ENCODE results near the gene CUZD1. TPM values are rescaled to one million over a fixed set of nuclear protein-coding genes. Genes with fewer than 3 reads are reported as not detected.

Gene CUZD1
- polyA plus RNA-seq, 1 donor, result 0.90 TPM

GRCh38 chr10:122839505-122839904, 6.2 kb downstream of the CUZD1 start:
- H3K4me1 ChIP-seq (ENCODE audit: control insufficient read depth, insufficient read depth, low read length), result no peaks in the 10 kb centered on the region
- H3K36me3 ChIP-seq (ENCODE audit: control insufficient read depth, insufficient read depth, low read length), result no peaks in the 10 kb centered on the region
- H3K4me3 ChIP-seq (ENCODE audit: low read length), result no peak overlapping the region
- DNase-seq, result no peak
- H3K27ac ChIP-seq (ENCODE audit: low read length), result no peak overlapping the region
- H3K9me3 ChIP-seq (ENCODE audit: control insufficient read depth, low read depth, low read length), result no peaks in the 10 kb centered on the region
- H3K27me3 ChIP-seq (ENCODE audit: control insufficient read depth, insufficient read depth, low read length), result no peaks in the 10 kb centered on the region

GRCh38 chr10:122838880-122839279, 6.8 kb downstream of the CUZD1 start:
- H3K36me3 ChIP-seq (ENCODE audit: control insufficient read depth, insufficient read depth, low read length), result no peaks in the 10 kb centered on the region
- no peak overlapping the region for H3K4me3 ChIP-seq (ENCODE audit: low read length)
- H3K9me3 ChIP-seq (ENCODE audit: control insufficient read depth, low read depth, low read length), result no peaks in the 10 kb centered on the region
- WGBS (ENCODE audit: insufficient coverage, low lambda C conversion rate), result 100% methylated on average over 1 of the region's 4 CpGs
- DNase-seq, result no peak
- no peaks in the 10 kb centered on the region for H3K27me3 ChIP-seq (ENCODE audit: control insufficient read depth, insufficient read depth, low read length)
- no peak overlapping the region for H3K27ac ChIP-seq (ENCODE audit: low read length)
- no peaks in the 10 kb centered on the region for H3K4me1 ChIP-seq (ENCODE audit: control insufficient read depth, insufficient read depth, low read length)

- Histone ChIP-seq H3K4me1 (ENCODE audit: control insufficient read depth, insufficient read depth, low read length) (no peaks in the 10 kb centered on the region), H3K27ac (ENCODE audit: low read length) (no peak overlapping the region), H3K36me3 (ENCODE audit: control insufficient read depth, insufficient read depth, low read length) (no peaks in the 10 kb centered on the region), H3K27me3 (ENCODE audit: control insufficient read depth, insufficient read depth, low read length) (no peaks in the 10 kb centered on the region), H3K4me3 (ENCODE audit: low read length) (no peak overlapping the region), H3K9me3 (ENCODE audit: control insufficient read depth, low read depth, low read length) (no peaks in the 10 kb centered on the region)
- no CpG with 5 or more reads among the region's 2 CpGs for WGBS (ENCODE audit: insufficient coverage, low lambda C conversion rate)
- DNase-seq, result no peak
These were observed 9.7 kb downstream of the CUZD1 start for GRCh38 chr10:122835908-122836307.

- Histone ChIP-seq H3K27me3 (ENCODE audit: control insufficient read depth, insufficient read depth, low read length) (peaks cover 2% of the 10 kb centered on the region), H3K4me3 (ENCODE audit: low read length) (no peak overlapping the region), H3K27ac (ENCODE audit: low read length) (no peak overlapping the region), H3K36me3 (ENCODE audit: control insufficient read depth, insufficient read depth, low read length) (no peaks in the 10 kb centered on the region), H3K4me1 (ENCODE audit: control insufficient read depth, insufficient read depth, low read length) (no peaks in the 10 kb centered on the region), H3K9me3 (ENCODE audit: control insufficient read depth, low read depth, low read length) (no peaks in the 10 kb centered on the region)
- no peak for DNase-seq
- no CpG with 5 or more reads among the region's 1 CpG for WGBS (ENCODE audit: insufficient coverage, low lambda C conversion rate)
These were observed 14.7 kb downstream of the CUZD1 start for GRCh38 chr10:122830965-122831353.

GRCh38 chr10:122830273-122830964, 15.2 kb downstream of the CUZD1 start:
- peaks cover 2% of the 10 kb centered on the region for H3K27me3 ChIP-seq (ENCODE audit: control insufficient read depth, insufficient read depth, low read length)
- H3K27ac ChIP-seq (ENCODE audit: low read length), result no peak overlapping the region
- no peaks in the 10 kb centered on the region for H3K36me3 ChIP-seq (ENCODE audit: control insufficient read depth, insufficient read depth, low read length)
- H3K9me3 ChIP-seq (ENCODE audit: control insufficient read depth, low read depth, low read length), result no peaks in the 10 kb centered on the region
- no peaks in the 10 kb centered on the region for H3K4me1 ChIP-seq (ENCODE audit: control insufficient read depth, insufficient read depth, low read length)
- 70% methylated on average over 2 of the region's 7 CpGs for WGBS (ENCODE audit: insufficient coverage, low lambda C conversion rate)
- DNase-seq, result no peak
- no peak overlapping the region for H3K4me3 ChIP-seq (ENCODE audit: low read length)

GRCh38 chr10:122829454-122829853, 16.2 kb downstream of the CUZD1 start:
- DNase-seq, result no peak
- no peaks in the 10 kb centered on the region for H3K36me3 ChIP-seq (ENCODE audit: control insufficient read depth, insufficient read depth, low read length)
- H3K4me1 ChIP-seq (ENCODE audit: control insufficient read depth, insufficient read depth, low read length), result no peaks in the 10 kb centered on the region
- no peaks in the 10 kb centered on the region for H3K9me3 ChIP-seq (ENCODE audit: control insufficient read depth, low read depth, low read length)
- H3K27ac ChIP-seq (ENCODE audit: low read length), result no peak overlapping the region
- WGBS (ENCODE audit: insufficient coverage, low lambda C conversion rate), result no CpG with 5 or more reads among the region's 8 CpGs
- peaks cover 2% of the 10 kb centered on the region for H3K27me3 ChIP-seq (ENCODE audit: control insufficient read depth, insufficient read depth, low read length)
- no peak overlapping the region for H3K4me3 ChIP-seq (ENCODE audit: low read length)

GRCh38 chr10:122828716-122829255, 16.9 kb downstream of the CUZD1 start:
- Histone ChIP-seq H3K36me3 (ENCODE audit: control insufficient read depth, insufficient read depth, low read length) (no peaks in the 10 kb centered on the region), H3K27ac (ENCODE audit: low read length) (no peak overlapping the region), H3K4me3 (ENCODE audit: low read length) (no peak overlapping the region), H3K27me3 (ENCODE audit: control insufficient read depth, insufficient read depth, low read length) (peaks cover 8% of the 10 kb centered on the region), H3K4me1 (ENCODE audit: control insufficient read depth, insufficient read depth, low read length) (no peaks in the 10 kb centered on the region), H3K9me3 (ENCODE audit: control insufficient read depth, low read depth, low read length) (no peaks in the 10 kb centered on the region)
- DNase-seq, result no peak
- WGBS (ENCODE audit: insufficient coverage, low lambda C conversion rate), result 89% methylated on average over 1 of the region's 4 CpGs

GRCh38 chr10:122827302-122827701, 18.4 kb downstream of the CUZD1 start:
- no CpG with 5 or more reads among the region's 3 CpGs for WGBS (ENCODE audit: insufficient coverage, low lambda C conversion rate)
- Histone ChIP-seq H3K27me3 (ENCODE audit: control insufficient read depth, insufficient read depth, low read length) (peaks cover 8% of the 10 kb centered on the region), H3K9me3 (ENCODE audit: control insufficient read depth, low read depth, low read length) (no peaks in the 10 kb centered on the region), H3K36me3 (ENCODE audit: control insufficient read depth, insufficient read depth, low read length) (no peaks in the 10 kb centered on the region), H3K4me1 (ENCODE audit: control insufficient read depth, insufficient read depth, low read length) (no peaks in the 10 kb centered on the region), H3K27ac (ENCODE audit: low read length) (no peak overlapping the region), H3K4me3 (ENCODE audit: low read length) (no peak overlapping the region)
- no peak for DNase-seq

GRCh38 chr10:122822973-122823690, 22.5 kb downstream of the CUZD1 start:
- WGBS (ENCODE audit: insufficient coverage, low lambda C conversion rate), result no CpG with 5 or more reads among the region's 11 CpGs
- Histone ChIP-seq H3K27ac (ENCODE audit: low read length) (no peak overlapping the region), H3K9me3 (ENCODE audit: control insufficient read depth, low read depth, low read length) (no peaks in the 10 kb centered on the region), H3K36me3 (ENCODE audit: control insufficient read depth, insufficient read depth, low read length) (no peaks in the 10 kb centered on the region), H3K4me3 (ENCODE audit: low read length) (no peak overlapping the region), H3K4me1 (ENCODE audit: control insufficient read depth, insufficient read depth, low read length) (no peaks in the 10 kb centered on the region), H3K27me3 (ENCODE audit: control insufficient read depth, insufficient read depth, low read length) (peaks cover 33% of the 10 kb centered on the region)
- no peak for DNase-seq

GRCh38 chr10:122821808-122822207, 23.8 kb downstream of the CUZD1 start:
- no peaks in the 10 kb centered on the region for H3K36me3 ChIP-seq (ENCODE audit: control insufficient read depth, insufficient read depth, low read length)
- no peaks in the 10 kb centered on the region for H3K9me3 ChIP-seq (ENCODE audit: control insufficient read depth, low read depth, low read length)
- no peaks in the 10 kb centered on the region for H3K4me1 ChIP-seq (ENCODE audit: control insufficient read depth, insufficient read depth, low read length)
- no peak for DNase-seq
- WGBS (ENCODE audit: insufficient coverage, low lambda C conversion rate), result 100% methylated on average over 1 of the region's 3 CpGs
- H3K27ac ChIP-seq (ENCODE audit: low read length), result no peak overlapping the region
- H3K4me3 ChIP-seq (ENCODE audit: low read length), result no peak overlapping the region
- H3K27me3 ChIP-seq (ENCODE audit: control insufficient read depth, insufficient read depth, low read length), result peaks cover 39% of the 10 kb centered on the region
